Measurements from ENCODE around the gene DISC1. TPM values are rescaled to one million over a fixed set of nuclear protein-coding genes. Genes with fewer than 3 reads are reported as not detected.
"Not testable (repeated sequence)": the region's sequence is repeated elsewhere in the genome, so short reads cannot be mapped to it uniquely, and the experiment has no call there.

DISC1 gene
- total RNA-seq, 1 experiment from 2014 or later: 0.91 TPM

DNA sequence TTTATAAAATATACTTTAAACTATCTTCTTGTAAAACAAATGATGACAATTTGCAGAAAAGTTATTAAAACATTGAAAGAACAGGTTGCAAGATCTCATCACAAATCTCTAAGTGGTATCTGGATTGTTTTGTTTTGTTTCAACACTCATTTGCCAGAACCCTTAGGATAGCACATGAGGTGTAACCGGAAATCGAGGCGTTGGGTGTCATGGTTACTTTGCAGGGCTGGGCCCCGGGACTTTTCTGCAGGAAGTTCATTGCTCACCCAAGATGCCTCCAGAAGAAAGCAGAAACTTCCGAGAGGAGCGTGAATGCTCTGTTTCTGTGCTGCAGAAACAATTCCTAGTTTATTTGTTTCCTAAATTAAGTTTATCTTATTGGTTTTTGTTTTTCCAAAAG lies 2.5 kb downstream of the DISC1 start:
- in situ Hi-C loops (cut with HindIII; ENCODE audit: low pct_unique_long_range_greater_than_20kb, low sequenced_read_pairs): no loop called here
- DNase-seq (ENCODE audit: low read depth): no peak

DNA sequence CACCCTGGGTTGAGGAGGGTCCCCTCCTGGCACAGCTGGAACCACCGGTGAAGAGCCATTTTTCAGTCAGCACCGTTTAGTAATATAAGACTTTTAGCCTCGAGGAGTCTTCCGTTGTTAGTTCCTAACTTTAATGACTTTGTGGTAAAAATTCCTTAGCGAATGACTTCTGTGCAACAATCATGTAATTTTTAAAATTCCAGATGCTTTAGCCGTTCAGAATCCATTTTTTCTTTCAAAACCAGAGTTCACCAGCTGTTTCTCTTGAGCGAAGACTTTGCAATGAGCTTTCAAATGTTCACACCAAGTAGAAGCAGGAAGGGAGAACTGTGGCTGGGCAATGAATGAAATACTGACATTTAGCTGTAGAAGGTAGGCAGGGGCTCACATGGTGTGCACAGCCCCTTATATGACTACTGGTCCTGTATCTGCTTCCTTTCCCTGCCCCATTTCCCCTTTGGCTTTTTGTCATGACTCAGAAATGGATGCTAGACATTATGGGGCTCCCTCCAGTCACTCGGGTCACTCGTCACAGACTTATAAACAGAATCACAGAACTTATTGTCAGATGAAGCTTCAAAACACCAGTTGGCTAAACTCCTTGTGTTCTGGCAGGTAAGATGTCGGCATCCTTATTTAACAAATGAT lies 4.1 kb downstream of the DISC1 start:
- no peak for DNase-seq (ENCODE audit: low read depth)
- in situ Hi-C loops (cut with HindIII; ENCODE audit: low pct_unique_long_range_greater_than_20kb, low sequenced_read_pairs): no loop called here

DNA sequence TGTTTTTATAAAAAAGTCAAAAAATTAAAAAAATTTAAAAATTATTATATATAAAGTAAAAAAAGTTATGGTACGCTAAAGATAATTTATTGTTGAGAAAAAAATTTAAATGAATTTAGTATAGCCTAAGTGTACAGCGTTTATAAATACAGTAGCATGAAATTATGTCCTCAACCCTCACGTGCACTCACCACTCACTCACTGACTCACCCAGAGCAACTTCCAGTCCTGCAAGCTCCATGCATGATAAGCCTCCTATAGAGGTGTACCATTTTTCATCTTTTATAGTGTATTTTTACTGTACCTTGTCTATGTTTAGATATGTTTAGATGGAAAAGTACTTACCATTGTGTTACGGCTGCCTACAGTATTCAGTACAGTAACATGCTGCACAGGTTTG lies 5.1 kb downstream of the DISC1 start:
- in situ Hi-C loops (cut with HindIII; ENCODE audit: low pct_unique_long_range_greater_than_20kb, low sequenced_read_pairs): no loop called here
- no peak for DNase-seq (ENCODE audit: low read depth)

DNA sequence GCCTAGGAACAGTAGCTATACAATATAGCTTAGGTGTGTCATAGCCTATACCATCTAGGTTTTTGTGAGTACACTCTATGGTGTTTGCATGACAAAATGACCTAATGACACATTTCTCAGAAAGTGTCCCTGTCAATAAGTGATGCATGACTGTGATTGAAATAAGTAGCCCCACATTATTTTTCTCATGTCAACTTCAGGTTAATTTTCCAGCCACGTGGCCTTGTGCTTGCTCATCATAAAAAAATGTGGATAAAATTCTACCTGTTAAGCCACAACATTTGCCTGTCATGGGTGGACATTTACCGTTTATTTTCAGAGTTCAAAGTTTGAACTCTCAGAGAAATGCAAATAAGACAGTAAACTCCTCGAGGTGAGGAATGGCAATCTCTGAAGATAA lies 5.5 kb downstream of the DISC1 start:
- no peak for DNase-seq (ENCODE audit: low read depth)
- in situ Hi-C loops (cut with HindIII; ENCODE audit: low pct_unique_long_range_greater_than_20kb, low sequenced_read_pairs): no loop called here

DNA sequence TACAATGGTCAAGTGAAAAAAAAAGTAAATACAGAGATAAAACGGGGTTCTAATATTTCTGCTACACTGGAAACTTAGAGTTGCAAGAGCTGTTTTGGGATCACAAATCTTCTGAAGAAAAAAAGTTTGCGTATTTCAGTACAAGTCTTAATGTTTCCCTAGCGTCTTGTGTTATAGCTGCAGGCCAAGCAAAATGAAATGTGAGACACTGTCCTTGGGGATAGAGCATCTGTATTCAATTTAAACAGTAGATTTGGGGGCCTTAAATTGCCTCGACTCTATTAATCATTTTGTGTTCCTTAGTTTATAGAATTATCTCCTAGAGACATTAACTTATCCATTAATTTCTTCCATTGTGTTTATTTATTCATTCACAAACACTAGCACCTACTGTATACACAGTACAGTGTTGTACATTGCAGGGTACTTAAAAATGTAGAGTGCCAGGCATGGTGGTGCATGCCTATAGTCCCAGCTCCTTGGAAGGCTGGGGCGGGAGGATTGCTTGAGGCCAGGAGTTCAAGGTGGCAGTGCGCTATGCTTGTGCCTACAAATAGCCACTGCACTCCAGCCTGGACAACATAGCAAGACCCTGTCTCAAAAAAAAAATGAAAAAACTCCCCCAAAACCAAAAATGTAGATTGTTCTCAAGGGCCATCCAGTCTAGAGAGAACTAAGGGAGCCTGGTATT lies 7.9 kb downstream of the DISC1 start:
- no peak for DNase-seq (ENCODE audit: low read depth)
- in situ Hi-C loops (cut with HindIII; ENCODE audit: low pct_unique_long_range_greater_than_20kb, low sequenced_read_pairs): no loop called here

DNA sequence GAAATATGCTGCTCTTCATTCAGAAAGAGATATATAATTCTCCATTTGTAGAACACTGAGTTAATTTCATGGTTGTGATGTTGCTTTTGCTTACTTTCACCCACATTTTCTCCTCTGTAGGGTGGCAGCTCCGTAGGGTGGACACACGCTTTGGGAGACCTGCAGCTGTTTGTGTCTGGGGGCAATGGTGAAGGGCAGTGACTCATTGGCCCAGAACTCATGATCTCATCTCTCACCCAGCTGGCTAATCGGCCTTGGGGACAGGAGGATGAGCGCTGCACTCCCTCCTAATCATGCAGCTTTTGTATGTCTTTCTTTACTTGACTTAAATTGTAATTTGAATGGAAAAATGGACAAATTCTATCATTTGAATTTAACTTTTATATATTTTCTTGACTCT lies 9.6 kb downstream of the DISC1 start:
- in situ Hi-C loops (cut with HindIII; ENCODE audit: low pct_unique_long_range_greater_than_20kb, low sequenced_read_pairs): no loop called here
- peak; percentile 13 for DNase-seq (ENCODE audit: low read depth)

DNA sequence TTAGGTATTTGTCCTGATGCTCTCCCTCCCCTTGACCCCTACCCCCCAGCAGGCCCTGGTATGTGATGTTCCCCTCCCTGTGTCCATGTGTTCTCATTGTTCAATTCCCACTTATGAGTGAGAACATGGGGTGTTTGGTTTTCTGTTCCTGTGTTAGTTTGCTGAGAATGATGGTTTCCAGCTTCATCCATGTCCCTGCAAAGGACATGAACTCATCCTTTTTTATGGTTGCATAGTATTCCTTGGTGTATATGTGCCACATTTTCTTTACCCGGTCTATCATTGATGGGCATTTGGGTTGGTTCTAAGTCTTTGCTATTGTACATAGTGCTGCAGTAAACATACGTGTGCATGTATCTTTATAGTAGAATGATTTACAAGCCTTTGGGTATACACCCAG lies 10.3 kb downstream of the DISC1 start:
- in situ Hi-C loops (cut with HindIII; ENCODE audit: low pct_unique_long_range_greater_than_20kb, low sequenced_read_pairs); DNase-seq (ENCODE audit: low read depth): not testable (repeated sequence)

DNA sequence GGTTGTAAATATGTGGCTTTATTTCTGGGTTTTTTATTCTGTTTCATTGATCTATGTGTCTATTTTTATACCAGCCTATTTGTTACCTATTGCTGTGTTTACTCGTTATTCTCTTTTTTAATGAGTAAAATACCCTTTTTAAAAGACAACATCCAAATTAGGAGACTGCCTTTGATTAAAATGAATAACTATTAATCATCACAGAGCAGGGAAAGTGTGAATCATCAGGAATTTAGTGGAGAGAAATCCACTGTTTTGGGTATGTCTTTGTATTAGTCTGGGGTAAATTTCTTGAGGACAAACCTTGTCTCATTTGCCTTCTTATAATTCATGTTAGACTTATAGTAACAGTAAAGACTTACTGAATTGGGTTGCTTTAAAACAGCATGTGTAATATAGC lies 12.1 kb downstream of the DISC1 start:
- no peak for DNase-seq (ENCODE audit: low read depth)
- in situ Hi-C loops (cut with HindIII; ENCODE audit: low pct_unique_long_range_greater_than_20kb, low sequenced_read_pairs): no loop called here

DNA sequence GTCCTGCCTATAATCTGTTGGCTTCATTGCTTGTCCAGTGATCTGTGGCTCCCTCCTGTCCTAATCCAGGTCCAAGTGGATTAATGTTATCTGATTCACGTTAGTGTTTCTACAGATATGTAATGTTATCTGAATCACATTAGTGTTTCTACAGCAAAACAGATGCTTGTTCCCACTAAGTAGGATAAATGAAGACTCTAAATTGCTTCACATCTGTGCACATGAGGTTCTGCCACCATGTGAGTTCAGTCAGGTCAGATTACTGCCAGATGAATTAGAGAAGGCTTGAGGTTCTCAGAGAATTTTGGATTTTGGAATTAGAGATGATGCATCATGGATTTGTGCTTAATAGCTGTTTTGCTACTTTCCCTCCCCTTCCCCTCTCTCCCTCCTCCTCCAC lies 13.2 kb downstream of the DISC1 start:
- in situ Hi-C loops (cut with HindIII; ENCODE audit: low pct_unique_long_range_greater_than_20kb, low sequenced_read_pairs): no loop called here
- no peak for DNase-seq (ENCODE audit: low read depth)

DNA sequence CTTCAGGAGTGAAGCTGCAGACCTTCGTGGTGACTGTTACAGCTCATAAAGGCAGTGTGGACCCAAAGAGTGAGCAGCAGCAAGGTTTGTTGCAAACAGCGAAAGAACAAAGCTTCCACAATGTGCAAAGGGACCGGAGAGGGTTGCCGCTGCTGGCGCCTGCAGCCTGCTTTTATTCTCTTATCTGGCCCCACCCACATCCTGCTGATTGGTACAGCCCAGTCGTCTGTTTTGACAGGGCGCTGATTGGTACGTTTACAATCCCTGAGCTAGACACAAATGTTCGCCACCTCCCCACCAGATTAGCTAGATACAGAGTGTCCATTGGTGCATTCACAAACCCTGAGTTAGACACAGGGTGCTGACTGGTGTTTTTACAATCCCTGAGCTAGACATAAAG lies 14.9 kb downstream of the DISC1 start:
- DNase-seq (ENCODE audit: low read depth); in situ Hi-C loops (cut with HindIII; ENCODE audit: low pct_unique_long_range_greater_than_20kb, low sequenced_read_pairs): not testable (repeated sequence)

DNA sequence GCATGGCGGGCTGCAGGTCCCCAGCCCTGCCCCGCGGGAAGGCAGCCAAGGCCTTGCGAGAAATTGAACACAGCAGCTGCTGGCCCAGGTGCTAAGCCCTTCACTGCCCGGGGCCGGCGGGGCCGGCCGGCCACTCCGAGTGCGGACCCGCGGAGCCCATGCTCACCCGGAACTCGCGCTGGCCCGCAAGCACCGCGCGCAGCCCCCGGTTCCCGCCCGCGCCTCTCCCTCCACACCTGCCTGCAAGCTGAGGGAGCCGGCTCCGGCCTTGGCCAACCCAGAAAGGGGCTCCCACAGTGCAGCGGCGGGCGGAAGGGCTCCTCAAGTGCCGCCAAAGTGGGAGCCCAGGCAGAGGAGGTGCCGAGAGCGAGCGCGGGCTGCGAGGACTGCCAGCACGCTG lies 15.5 kb downstream of the DISC1 start:
- DNase-seq (ENCODE audit: low read depth); in situ Hi-C loops (cut with HindIII; ENCODE audit: low pct_unique_long_range_greater_than_20kb, low sequenced_read_pairs): not testable (repeated sequence)

DNA sequence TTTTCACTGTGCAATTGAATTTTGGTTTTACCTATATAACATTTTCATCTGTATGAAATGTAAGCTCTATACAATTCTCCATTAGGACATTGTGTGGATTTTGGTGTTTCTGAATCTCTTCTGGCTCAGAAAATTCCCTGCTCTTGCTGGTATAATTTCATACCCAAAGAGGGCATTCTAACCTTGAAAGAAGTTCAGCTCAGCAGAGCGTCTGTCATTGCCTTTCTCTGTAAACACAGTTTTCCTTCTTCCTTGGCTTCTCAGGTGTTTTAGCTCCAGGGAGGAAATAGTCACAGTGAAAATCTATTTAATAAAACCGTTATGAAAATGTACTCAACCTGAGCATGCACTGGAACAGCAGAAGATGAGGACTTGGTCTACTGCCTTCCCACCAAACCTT lies 16.0 kb downstream of the DISC1 start:
- DNase-seq (ENCODE audit: low read depth): no peak
- in situ Hi-C loops (cut with HindIII; ENCODE audit: low pct_unique_long_range_greater_than_20kb, low sequenced_read_pairs): no loop called here

DNA sequence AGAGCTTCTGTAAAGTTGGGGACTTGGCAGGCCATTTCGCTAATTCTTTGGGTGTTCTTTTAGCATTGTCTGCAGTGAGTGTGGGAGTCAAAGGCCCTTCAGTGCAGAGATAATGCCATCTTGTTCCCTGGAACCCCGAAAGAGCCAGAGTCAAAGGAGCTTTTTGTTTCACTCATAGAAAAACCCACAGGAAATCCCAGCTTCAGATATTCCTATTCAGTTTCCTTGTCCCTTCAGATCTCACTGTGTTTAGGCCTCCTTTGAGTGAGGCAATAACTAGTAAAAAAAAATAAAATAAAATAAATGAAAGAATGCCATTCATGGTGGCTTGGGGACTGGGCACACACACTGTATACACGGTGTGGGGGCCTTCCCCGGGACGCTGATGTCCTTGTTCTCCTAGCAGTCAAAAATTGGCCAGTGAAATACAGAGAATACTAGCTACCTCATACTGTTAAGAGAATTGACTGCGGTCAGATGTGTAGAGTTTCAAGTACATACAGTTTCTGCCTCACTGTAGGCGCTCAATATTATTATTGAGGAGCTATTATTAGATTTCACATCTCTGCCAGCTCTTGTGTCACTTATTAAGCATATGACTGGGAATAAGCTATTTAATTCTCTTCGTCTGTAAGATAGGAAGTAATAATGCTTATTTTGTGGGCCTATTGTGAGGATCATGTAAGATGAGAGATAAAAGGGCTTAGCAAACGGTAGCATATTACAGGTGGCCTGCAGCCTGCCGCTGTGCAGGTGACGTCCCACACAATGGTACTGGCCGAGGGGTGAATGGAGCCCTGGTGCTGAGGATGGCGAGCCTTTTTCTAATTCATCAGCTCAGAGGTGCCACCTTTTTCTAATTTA lies 16.7 kb downstream of the DISC1 start:
- in situ Hi-C loops (cut with HindIII; ENCODE audit: low pct_unique_long_range_greater_than_20kb, low sequenced_read_pairs): no loop called here
- DNase-seq (ENCODE audit: low read depth): no peak

DNA sequence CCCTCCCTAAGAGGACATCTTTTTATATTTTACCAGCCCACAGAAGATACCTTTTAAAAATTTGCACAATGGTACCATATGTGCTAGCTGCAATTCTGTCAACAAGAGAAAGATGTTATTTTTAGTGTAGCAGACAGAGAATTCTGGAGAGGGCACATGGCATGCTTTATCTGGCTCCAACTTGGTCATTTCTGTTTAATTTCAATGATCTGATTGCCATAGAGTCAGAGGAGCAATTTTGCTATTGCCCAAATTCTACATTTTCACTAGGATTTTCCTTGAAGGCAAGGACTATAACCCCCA lies 17.3 kb downstream of the DISC1 start:
- no peak for DNase-seq (ENCODE audit: low read depth)
- in situ Hi-C loops (cut with HindIII; ENCODE audit: low pct_unique_long_range_greater_than_20kb, low sequenced_read_pairs): no loop called here

DNA sequence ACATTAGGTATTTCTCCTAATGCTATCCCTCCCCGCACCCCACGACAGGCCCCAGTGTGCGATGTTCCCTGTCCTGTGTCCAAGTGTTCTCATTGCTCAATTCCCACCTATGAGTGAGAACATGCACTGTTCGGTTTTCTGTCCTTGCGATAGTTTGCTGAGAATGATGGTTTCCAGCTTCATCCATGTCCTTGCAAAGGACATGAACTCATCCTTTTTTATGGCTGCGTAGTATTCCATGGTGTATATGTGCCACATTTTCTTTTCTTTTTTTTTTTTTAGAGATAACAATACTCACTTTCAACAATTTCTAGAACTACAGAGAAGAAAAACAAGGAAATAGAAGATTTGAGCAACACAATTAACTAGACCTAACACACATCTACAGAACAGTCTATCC lies 19.0 kb downstream of the DISC1 start:
- in situ Hi-C loops (cut with HindIII; ENCODE audit: low pct_unique_long_range_greater_than_20kb, low sequenced_read_pairs); DNase-seq (ENCODE audit: low read depth): not testable (repeated sequence)

DNA sequence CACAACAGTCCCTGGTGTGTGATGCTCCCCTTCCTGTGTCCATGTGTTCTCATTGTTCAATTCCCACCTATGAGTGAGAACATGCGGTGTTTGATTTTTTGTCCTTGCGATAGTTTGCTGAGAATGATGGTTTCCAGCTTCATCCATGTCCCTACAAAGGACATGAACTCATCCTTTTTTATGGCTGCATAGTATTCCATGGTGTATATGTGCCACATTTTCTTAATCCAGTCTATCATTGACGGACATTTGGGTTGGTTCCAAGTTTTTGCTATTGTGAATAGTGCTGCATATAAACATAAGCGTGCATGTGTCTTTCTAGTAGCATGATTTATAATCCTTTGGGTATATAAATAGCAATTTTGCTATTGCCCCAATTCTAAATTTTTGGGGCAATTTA lies 19.6 kb downstream of the DISC1 start:
- DNase-seq (ENCODE audit: low read depth); in situ Hi-C loops (cut with HindIII; ENCODE audit: low pct_unique_long_range_greater_than_20kb, low sequenced_read_pairs): not testable (repeated sequence)

DNA sequence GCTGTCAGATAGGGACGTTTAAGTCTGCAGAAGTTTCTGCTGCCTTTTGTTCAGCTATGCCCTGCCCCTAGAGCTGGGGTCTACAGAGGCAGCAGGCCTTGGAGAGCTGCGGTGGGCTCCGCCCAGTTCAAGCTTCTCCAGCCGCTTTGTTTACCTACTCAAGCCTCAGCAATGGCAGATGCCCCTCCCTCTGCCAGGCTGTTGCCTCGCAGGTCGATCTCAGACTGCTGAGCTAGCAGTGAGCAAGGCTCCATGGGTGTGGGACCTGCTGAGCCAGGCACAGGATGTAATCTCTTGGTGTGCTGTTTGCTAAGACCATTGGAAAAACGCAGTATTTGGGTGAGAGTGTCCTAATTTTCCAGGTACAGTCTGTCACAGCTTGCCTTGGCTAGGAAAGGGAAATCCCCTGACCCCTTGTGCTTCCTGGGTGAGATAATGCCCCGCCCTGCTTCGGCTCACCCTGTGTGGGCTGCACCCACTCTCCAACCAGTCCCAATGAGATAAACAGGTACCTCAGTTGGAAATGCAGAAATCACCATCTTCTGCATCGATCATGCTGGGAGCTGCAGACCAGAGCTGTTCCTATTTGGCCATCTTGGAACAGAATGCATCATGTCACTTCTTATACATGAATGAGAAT lies 25.2 kb downstream of the DISC1 start:
- in situ Hi-C loops (cut with HindIII; ENCODE audit: low pct_unique_long_range_greater_than_20kb, low sequenced_read_pairs); DNase-seq (ENCODE audit: low read depth): not testable (repeated sequence)

DNA sequence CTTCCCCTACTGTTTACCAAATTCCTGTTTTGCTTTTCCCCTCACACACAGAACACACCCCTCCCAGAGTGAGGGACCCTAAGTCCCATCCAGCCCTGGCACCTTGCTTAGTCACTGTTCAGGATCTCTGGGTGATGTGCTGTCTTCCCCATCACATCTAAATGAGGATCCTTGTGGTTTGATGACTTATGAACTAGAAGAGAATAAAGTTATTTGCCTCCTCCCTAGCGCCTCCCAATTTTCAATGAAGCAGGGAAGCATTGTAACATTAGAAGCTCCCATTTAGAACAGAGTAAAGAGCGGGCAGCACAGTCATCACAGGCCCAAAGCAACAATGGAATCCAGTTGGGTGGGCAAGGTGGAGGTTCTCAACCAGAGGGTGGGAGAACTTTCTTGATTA lies 27.0 kb downstream of the DISC1 start:
- in situ Hi-C loops (cut with HindIII; ENCODE audit: low pct_unique_long_range_greater_than_20kb, low sequenced_read_pairs): no loop called here
- DNase-seq (ENCODE audit: low read depth): no peak

DNA sequence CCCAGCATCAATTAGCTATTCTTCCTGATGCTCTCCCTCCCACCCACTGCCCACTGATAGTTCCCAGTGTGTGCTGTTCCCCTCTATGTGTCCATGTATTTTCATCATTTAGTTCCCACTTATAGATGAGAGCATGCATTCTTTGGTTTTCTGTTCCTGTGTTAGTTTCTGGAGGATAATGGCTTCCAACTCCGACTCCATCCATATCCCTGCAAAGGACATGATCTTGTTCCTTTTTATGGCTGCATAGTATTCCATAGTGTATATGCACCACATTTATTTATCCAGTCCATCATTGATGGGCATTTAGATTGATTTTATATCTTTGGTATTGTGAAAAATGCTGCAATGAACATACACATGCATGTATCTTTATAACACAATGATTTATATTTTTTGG lies 30.2 kb downstream of the DISC1 start:
- DNase-seq (ENCODE audit: low read depth): no peak
- in situ Hi-C loops (cut with HindIII; ENCODE audit: low pct_unique_long_range_greater_than_20kb, low sequenced_read_pairs): no loop called here
